ENCODE measurements around the gene NR6A1.
A peak's percentile ranks its signal among the peaks of the same experiment; 100 is the strongest.

NR6A1 gene

DNA sequence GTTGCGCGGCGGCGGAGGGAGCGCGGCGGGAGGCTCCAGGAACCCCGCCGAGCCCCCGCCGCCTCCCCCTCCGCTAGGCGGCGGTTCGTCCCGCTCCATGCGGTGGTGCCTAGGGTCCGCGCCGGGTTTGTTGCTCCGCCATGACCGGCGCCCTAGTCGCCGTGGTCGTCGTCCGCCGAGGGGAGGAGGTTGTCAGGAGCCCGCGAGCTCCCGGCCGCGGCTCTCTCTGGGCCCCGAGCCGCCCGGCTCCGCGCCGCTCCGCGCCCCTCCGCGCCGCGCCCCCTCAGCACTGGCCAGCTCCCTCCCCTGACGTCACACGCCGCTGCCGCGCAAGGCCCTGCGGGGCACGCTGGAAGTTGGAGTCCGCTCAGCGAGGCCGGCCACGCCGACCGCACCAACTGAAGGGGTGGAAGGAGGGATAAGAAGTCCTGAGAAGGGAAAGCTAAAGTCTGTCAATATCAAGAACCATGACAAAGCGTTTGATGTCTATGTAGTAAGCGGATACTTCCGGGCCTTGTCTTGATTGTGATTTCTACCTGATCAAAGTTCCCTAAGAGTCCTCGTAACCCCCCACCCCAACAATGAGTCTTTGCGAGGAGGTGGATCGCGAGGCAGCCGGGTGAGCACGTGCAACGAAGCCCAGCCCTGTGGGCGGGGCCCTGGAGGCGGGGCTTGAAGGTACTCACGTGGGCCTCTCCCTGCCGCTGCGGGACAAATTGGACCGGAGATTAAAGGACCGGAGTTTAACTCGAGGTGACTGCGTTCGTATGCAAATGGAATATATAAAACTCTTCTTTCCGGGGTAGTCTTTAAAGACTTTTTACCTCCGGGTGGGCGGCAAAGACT lies at the start of gene NR6A1:
Gene NR6A1 (minus strand): TSS at position 291 of the 846 bp plus-strand sequence.
- Histone ChIP-seq H3K9me3 (ENCODE audit: control insufficient read depth, insufficient read depth, low read depth, low read length) (no peaks in the 10 kb centered on the region), H3K36me3 (ENCODE audit: control insufficient read depth in 2 of 2, insufficient read depth in 1 of 2, low read length in 2 of 2) (no peaks in the 10 kb centered on the region), H3K4me3 (ENCODE audit: low read depth, low read length) (peak within 1 kb of the TSS; percentile 96), H3K27ac (ENCODE audit: extremely low read depth, low read depth, low read length) (peak within 1 kb of the TSS; percentile 91), H3K4me1 (ENCODE audit: control insufficient read depth, insufficient read depth, low read length) (peaks cover 16% of the 10 kb centered on the region; the same call in 1 of the 2 replicates)
- ChIA-PET CTCF (interaction anchor here (0.5 to 16.2 kb wide), 43 partner anchors 9 to 592 kb away, joined by 3 to 1257 read pairs (median 4); partner anchors contain the start of genes ARPC5L, RPL35 and WDR38), POLR2A (interaction anchor here (0.6 to 11.9 kb wide), 13 partner anchors 8 to 470 kb away, joined by 3 to 201 read pairs (median 6); partner anchors contain the start of genes ARPC5L, HSPA5, RPL35 and WDR38)
- TF ChIP-seq ZNF704 (tag by site-specific recombination; IDR thresholded peaks at IDR 0.05) (no peak), ZNF146 (tag by site-specific recombination; IDR thresholded peaks at IDR 0.05) (no peak), ZNF600 (tag by site-specific recombination; IDR thresholded peaks at IDR 0.05) (no peak), ZNF433 (tag by site-specific recombination; IDR thresholded peaks at IDR 0.05; ENCODE audit: low read depth) (no peak), ZNF24 (tag by site-specific recombination; IDR thresholded peaks at IDR 0.05) (0 out of 2 replicates have a peak, but pooled peaks have one; percentile 55), ZNF629 (tag by site-specific recombination; IDR thresholded peaks at IDR 0.05) (peak; percentile 91), ZBTB1 (tag by site-specific recombination; IDR thresholded peaks at IDR 0.05) (no peak), ZNF510 (tag by site-specific recombination; IDR thresholded peaks at IDR 0.05; ENCODE audit: insufficient replicate concordance) (no peak), ZNF292 (tag by site-specific recombination; IDR thresholded peaks at IDR 0.05; ENCODE audit: borderline replicate concordance, low read depth) (no peak), ZNF654 (tag by site-specific recombination; IDR thresholded peaks at IDR 0.05; ENCODE audit: low read depth) (no peak), GLIS1 (tag by site-specific recombination; IDR thresholded peaks at IDR 0.05) (peak; percentile 68; the same call in 1 of the 2 replicates), ZNF660 (tag by site-specific recombination; IDR thresholded peaks at IDR 0.05) (0 out of 2 replicates have a peak, but pooled peaks have one; percentile 13), ZNF621 (tag by site-specific recombination; IDR thresholded peaks at IDR 0.05) (no peak), ZNF843 (tag by site-specific recombination; IDR thresholded peaks at IDR 0.05) (0 out of 2 replicates have a peak, but pooled peaks have one; percentile 19), ZSCAN23 (tag by site-specific recombination; IDR thresholded peaks at IDR 0.05) (no peak), ZNF530 (tag by site-specific recombination; IDR thresholded peaks at IDR 0.05; ENCODE audit: low read depth) (no peak), ZNF560 (tag by site-specific recombination; IDR thresholded peaks at IDR 0.05; ENCODE audit: borderline replicate concordance) (no peak), KLF7 (tag by site-specific recombination; IDR thresholded peaks at IDR 0.05; ENCODE audit: borderline replicate concordance) (no peak), ZNF404 (tag by site-specific recombination; IDR thresholded peaks at IDR 0.05) (no peak), ZNF10 (tag by site-specific recombination; IDR thresholded peaks at IDR 0.05) (no peak), ZNF362 (tag by site-specific recombination; IDR thresholded peaks at IDR 0.05) (no peak), ZNF184 (tag by site-specific recombination; IDR thresholded peaks at IDR 0.05) (no peak), ZNF138 (tag by site-specific recombination; IDR thresholded peaks at IDR 0.05; ENCODE audit: borderline replicate concordance) (no peak), ZBTB20 (tag by site-specific recombination; IDR thresholded peaks at IDR 0.05) (peak; percentile 7), ZNF639 (tag by site-specific recombination; IDR thresholded peaks at IDR 0.05) (peak; percentile 43), ZNF488 (tag by site-specific recombination; IDR thresholded peaks at IDR 0.05) (no peak), ZBTB7A (tag by site-specific recombination; IDR thresholded peaks at IDR 0.05; ENCODE audit: low read depth) (no peak), ZNF366 (tag by site-specific recombination; conservative IDR thresholded peaks at IDR 0.05) (peak; percentile 87)
- TF ChIP-seq, protein P1, sequence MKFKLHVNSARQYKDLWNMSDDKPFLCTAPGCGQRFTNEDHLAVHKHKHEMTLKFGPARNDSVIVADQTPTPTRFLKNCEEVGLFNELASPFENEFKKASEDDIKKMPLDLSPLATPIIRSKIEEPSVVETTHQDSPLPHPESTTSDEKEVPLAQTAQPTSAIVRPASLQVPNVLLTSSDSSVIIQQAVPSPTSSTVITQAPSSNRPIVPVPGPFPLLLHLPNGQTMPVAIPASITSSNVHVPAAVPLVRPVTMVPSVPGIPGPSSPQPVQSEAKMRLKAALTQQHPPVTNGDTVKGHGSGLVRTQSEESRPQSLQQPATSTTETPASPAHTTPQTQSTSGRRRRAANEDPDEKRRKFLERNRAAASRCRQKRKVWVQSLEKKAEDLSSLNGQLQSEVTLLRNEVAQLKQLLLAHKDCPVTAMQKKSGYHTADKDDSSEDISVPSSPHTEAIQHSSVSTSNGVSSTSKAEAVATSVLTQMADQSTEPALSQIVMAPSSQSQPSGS (tag by site-specific recombination; IDR thresholded peaks at IDR 0.05; ENCODE audit: low read depth): peak; percentile 72; the same call in 1 of the 2 replicates
- TF ChIP-seq, protein P2, sequence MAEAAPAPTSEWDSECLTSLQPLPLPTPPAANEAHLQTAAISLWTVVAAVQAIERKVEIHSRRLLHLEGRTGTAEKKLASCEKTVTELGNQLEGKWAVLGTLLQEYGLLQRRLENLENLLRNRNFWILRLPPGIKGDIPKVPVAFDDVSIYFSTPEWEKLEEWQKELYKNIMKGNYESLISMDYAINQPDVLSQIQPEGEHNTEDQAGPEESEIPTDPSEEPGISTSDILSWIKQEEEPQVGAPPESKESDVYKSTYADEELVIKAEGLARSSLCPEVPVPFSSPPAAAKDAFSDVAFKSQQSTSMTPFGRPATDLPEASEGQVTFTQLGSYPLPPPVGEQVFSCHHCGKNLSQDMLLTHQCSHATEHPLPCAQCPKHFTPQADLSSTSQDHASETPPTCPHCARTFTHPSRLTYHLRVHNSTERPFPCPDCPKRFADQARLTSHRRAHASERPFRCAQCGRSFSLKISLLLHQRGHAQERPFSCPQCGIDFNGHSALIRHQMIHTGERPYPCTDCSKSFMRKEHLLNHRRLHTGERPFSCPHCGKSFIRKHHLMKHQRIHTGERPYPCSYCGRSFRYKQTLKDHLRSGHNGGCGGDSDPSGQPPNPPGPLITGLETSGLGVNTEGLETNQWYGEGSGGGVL (tag by site-specific recombination; IDR thresholded peaks at IDR 0.05): peak; percentile 80

Measured in HEK293 (cell line).